C4-2B (cell line): ENCODE data around the gene MARS1.
"Not testable (repeated sequence)": the region's sequence is repeated elsewhere in the genome, so short reads cannot be mapped to it uniquely, and the experiment has no call there.

Experiments used
- H3K27ac ChIP-seq: fragments of 450-650 bp; 2 replicates; pipeline ENCODE4 v1.5.1; 2017
- ZFX ChIP-seq: fragments of 450-650 bp; IDR thresholded peaks from 2 replicates; pipeline ENCODE4 v1.6.1; 2017
- TF ChIP-seq, protein P1 (sequence below): fragments of 450-650 bp; conservative IDR thresholded peaks from 2 replicates; pipeline ENCODE4 v1.5.1; 2017; ENCODE audit warnings: mild to moderate bottlenecking

The MARS1 gene

DNA sequence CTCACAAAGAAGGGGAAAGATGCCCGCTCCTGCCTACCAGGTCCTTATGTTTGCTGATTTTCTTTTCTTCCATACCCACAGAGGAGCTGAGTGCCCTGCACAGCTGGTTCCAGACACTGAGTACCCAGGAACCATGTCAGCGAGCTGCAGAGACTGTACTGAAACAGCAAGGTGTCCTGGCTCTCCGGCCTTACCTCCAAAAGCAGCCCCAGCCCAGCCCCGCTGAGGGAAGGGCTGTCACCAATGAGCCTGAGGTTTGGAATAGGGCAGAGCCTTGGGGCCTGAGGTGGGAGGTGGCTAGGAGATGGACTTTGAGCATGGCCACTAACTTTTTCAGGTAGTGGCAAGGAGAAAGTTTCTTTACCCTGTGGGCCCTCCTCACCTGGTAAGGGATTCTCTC is 2.3 kb downstream of the MARS1 start:
- H3K27ac ChIP-seq: no peak overlapping the region
- TF ChIP-seq, protein P1, sequence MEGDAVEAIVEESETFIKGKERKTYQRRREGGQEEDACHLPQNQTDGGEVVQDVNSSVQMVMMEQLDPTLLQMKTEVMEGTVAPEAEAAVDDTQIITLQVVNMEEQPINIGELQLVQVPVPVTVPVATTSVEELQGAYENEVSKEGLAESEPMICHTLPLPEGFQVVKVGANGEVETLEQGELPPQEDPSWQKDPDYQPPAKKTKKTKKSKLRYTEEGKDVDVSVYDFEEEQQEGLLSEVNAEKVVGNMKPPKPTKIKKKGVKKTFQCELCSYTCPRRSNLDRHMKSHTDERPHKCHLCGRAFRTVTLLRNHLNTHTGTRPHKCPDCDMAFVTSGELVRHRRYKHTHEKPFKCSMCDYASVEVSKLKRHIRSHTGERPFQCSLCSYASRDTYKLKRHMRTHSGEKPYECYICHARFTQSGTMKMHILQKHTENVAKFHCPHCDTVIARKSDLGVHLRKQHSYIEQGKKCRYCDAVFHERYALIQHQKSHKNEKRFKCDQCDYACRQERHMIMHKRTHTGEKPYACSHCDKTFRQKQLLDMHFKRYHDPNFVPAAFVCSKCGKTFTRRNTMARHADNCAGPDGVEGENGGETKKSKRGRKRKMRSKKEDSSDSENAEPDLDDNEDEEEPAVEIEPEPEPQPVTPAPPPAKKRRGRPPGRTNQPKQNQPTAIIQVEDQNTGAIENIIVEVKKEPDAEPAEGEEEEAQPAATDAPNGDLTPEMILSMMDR: no peak
- TF ChIP-seq ZFX: no peak

DNA sequence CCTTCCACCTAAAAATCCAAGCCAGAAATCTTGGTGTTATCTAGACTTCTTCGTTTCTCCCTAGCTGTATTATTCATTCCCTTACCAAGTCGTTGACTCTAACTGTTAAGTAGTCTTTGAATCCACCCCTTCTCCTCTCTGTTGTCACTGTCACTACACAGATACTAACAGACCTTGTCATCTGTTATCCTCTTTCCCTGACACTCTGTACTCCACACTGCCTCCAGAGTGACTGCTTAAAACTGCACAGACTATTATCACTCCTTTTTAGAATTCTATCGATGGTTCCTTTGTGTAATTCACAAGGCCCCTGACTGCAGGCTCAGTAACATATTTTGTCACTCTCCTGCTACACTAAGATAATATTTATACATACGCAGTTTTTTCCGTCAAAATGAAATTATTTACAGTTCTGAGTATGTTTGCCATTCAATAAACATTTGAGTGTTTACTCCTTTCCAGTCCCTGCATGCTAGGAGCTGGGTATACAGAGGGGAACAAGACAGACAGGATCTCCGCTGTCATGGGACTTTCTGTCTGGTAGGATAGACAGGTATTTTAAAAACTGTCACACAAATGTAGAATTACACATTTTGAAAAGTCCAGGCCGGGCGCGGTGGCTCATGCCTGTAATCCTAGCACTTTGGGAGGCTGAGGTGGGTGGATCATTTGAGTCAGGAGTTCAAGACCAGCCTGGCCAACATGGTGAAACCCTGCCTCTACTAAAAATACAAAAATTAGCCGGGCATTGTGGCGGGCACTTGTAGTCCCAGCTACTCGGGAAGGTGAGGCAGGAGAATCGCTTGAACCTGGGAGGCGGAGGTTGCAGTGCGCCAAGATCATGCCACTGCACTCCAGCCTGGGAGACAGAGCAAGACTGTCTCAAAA is 3.8 kb downstream of the MARS1 start:
- H3K27ac ChIP-seq: no peak overlapping the region
- TF ChIP-seq ZFX: no peak
- TF ChIP-seq, protein P1: no peak; the same call in 1 of the 2 replicates

DNA sequence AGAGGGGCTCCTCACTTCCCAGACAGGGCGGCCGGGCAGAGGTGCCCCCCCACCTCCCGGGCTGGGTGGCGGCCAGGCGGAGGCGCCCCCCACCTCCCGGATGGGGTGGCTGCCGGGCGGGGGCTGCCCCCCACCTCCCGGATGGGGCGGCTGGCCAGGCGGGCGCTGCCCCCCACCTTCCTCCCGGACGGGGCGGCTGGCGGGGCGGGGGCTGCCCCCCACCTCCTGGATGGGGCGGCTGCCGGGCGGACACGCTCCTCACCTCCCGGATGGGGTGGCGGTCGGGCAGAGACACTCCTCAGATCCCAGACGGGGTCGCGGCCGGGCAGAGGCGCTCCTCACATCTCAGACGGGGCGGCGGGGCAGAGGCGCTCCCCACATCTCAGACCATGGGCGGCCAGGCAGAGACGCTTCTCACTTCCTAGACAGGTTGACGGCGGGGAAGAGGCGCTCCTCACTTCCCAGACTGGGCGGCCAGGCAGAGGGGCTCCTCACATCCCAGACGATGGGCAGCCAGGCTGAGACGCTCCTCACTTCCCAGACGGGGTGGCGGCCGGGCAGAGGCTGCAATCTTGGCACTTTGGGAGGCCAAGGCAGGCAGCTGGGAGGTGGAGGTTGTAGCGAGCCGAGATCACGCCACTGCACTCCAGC is 7.3 kb downstream of the MARS1 start:
- not testable (repeated sequence) for H3K27ac ChIP-seq

DNA sequence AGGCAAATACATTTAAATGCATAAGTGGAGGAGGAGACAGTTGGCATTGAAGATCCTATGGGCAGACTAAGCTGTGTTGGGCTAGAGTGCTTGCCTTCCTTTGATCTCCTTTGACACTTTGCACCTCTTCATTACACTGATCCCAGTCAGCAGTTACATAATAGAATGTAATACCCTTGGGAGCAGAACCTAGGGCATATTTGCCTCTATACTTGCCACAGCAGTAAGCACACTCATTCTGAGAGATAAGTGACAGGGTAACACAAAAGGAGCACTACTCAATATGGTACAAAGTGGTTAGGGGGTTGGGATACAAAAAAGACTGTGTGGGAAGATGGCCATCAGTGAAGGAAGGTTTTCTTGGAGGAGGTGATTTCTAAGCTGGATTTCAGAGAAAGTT is 9.0 kb downstream of the MARS1 start:
- no peak overlapping the region for H3K27ac ChIP-seq
- no peak for TF ChIP-seq ZFX
- TF ChIP-seq, protein P1: no peak

DNA sequence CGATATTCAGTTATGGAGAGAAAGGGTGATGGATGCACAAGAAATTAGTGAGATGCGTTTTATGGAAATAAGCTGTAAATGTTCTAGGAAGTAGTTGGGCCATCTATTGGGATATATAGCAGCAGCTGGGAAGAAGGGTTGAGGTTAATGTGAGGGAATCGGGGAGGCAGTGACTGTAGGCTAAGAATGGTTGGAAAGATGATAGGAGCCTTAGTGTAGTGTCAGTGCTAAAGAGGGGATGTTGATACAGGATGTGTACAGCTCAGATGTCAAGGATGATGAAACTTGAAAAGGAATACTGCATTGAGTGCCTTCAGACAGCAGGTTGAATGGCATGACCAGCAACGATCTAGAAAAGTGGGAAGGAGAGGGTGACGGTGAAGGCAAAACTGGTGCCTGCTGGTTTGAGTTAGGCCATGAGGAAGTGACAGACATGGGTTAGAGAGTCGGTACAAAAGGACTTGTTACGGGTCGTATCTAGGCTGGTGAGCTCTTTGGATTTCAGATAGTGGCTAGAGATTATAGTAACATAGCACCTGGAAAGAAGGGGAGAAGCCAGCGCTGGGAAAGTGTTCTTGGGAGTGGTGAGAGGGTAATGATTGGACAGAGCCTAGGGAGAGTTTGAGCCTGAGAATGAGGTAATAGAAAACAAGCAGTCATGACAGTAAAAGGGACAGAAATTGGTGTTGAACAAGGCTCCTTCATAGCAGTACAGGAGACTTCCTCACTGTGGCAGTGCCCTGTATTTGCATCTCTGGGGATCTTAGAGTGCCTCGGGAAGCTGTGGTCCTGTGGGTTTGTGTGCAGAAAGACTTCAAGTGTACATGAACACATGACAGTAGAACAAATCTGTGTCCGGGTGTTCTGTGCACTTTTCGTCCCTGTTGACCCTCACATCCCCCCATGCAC is 9.6 kb downstream of the MARS1 start:
- TF ChIP-seq ZFX: no peak
- TF ChIP-seq, protein P1: no peak
- no peak overlapping the region for H3K27ac ChIP-seq

DNA sequence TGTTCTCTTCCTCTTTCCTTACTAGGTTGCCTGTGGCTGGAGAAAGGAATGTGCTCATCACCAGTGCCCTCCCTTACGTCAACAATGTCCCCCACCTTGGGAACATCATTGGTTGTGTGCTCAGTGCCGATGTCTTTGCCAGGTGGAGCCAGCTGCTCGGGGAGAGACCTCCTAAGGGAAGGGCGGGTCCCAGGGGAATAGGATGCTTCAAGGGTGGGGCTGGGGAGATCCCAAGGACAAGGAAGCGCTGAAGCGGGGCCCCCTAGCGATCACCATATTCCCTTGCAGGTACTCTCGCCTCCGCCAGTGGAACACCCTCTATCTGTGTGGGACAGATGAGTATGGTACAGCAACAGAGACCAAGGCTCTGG is 10.2 kb downstream of the MARS1 start:
- TF ChIP-seq, protein P1: no peak
- no peak overlapping the region for H3K27ac ChIP-seq

DNA sequence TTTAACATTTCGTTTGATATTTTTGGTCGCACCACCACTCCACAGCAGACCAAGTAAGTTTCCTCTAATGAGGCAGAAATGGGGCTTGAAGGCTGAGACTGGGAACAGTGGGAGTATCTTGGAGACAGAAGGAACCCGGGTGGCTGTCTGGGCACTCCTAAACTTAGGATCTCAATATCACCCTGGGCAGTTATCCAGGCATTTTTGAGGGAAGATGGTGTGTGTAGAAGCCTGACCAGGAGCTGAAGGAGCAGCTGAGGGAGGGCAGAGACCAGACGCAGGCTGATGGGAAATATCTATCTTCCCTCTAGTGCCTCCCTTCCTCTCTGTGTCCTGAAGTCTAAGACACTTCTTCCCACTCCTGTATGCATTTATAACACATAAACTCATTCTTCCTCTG is 10.7 kb downstream of the MARS1 start:
- no peak overlapping the region for H3K27ac ChIP-seq
- TF ChIP-seq, protein P1: no peak
